Tibial nerve (tissue), 4 donors: ENCODE results near the gene TMC4.

Source experiments
- EP300 ChIP-seq, 2 donors: sonication (generic); formaldehyde crosslinking; IDR thresholded peaks; one replicate each; pipeline ENCODE4 v1.6.1; 2017; ENCODE audit warnings: antibody characterized with exemption in 2 of 2, mild to moderate bottlenecking in 1 of 2
- TF ChIP-seq, protein P1 (sequence below), 5 experiments: fragments of 200-600 bp in 3 of 5; fragments of 450-650 bp in 2 of 5; sonication (generic) in 3 of 5; IDR thresholded peaks; one replicate each; pipeline ENCODE4 v1.5.1; 2016 to 2019; ENCODE audit warnings: antibody characterized with exemption in 5 of 5, mild to moderate bottlenecking in 3 of 5, moderate library complexity in 2 of 5

DNA sequence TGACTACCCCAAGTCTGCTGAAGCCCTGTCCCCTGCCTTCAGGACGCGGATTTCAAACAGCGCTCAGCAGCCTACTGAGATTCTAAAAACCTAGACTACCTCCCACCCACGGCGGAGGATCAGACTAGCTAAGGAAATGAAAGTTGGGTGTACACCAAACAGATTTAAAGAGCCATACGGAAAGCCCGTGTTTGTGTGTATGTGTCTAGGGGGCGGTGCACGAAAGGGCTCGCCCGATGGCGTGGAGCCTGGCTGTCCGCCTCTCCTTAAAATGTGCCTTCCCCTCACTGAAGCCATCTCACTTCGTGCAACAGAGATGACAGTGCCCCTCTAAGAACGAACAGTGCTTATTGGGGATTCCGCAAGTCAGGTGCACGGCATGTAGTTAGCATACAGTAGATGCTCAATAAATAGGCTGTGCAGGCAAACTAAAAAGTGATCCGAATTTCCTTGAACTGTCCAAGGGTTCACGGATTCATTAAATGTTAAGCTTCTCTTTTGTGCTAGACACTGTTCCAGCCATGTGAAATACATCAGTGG is 14.1 kb downstream of the TMC4 start:
- TF ChIP-seq, protein P1, sequence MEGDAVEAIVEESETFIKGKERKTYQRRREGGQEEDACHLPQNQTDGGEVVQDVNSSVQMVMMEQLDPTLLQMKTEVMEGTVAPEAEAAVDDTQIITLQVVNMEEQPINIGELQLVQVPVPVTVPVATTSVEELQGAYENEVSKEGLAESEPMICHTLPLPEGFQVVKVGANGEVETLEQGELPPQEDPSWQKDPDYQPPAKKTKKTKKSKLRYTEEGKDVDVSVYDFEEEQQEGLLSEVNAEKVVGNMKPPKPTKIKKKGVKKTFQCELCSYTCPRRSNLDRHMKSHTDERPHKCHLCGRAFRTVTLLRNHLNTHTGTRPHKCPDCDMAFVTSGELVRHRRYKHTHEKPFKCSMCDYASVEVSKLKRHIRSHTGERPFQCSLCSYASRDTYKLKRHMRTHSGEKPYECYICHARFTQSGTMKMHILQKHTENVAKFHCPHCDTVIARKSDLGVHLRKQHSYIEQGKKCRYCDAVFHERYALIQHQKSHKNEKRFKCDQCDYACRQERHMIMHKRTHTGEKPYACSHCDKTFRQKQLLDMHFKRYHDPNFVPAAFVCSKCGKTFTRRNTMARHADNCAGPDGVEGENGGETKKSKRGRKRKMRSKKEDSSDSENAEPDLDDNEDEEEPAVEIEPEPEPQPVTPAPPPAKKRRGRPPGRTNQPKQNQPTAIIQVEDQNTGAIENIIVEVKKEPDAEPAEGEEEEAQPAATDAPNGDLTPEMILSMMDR (IDR thresholded peaks at IDR 0.05) = no peak
- no peak for TF ChIP-seq EP300 (IDR thresholded peaks at IDR 0.05)
